B cell (primary cell): ENCODE results near the gene GALNT10. TPM values are rescaled to one million over a fixed set of nuclear protein-coding genes. Genes with fewer than 3 reads are reported as not detected.

Experiments
- ATAC-seq: fragments of 200-7000 bp; cut with Tn5 transposase; one replicate; pipeline ENCODE4 v1.10.0; 2021; ENCODE audit warnings: low read depth, mild to moderate bottlenecking, moderate number of reproducible peaks, moderate library complexity
- CTCF ChIA-PET: fragments of 350-600 bp; sonication (Branson Sonifier 250); formaldehyde crosslinking; loops from one replicate; lab custom pipeline; 2021; ENCODE audit warnings: antibody characterized with exemption, inconsistent platforms; lab: Charles Lee
- POLR2A ChIA-PET: fragments of 350-600 bp; sonication (Branson Sonifier 250); formaldehyde crosslinking; loops from one replicate; lab custom pipeline; 2021; ENCODE audit warnings: antibody characterized with exemption; lab: Charles Lee
- DNase-seq: peaks from one replicate; pipeline ENCODE4 v3.0.0; 2013
- H2AFZ ChIP-seq: 2 replicates; pipeline ENCODE4 v1.6.1; 2012; ENCODE audit warnings: mild to moderate bottlenecking, low read depth, low read length; ENCODE audit not compliant: insufficient read depth, poor library complexity, severe bottlenecking
- H3K27ac ChIP-seq, 2 donors: 1 replicate in 1 of 2; 2 replicates in 1 of 2; pipeline ENCODE4 v1.5.1; 2012 to 2013; ENCODE audit warnings: low read length in 2 of 2, mild to moderate bottlenecking in 2 of 2, moderate library complexity in 1 of 2
- H3K27me3 ChIP-seq, 4 experiments: fragments of 200-600 bp in 1 of 4; sonication (generic) in 1 of 4; replicated peaks in 1 of 4; 1 replicate in 2 of 4; 2 replicates in 2 of 4; pipeline versions ENCODE4 v1.6.1 to v1.7.0; 2013 to 2016; ENCODE audit warnings: low read length in 3 of 4, mild to moderate bottlenecking in 2 of 4, mixed read lengths in 1 of 4, moderate library complexity in 1 of 4; ENCODE audit not compliant: insufficient read depth in 4 of 4, control insufficient read depth in 3 of 4; ENCODE audit errors: control extremely low read depth in 1 of 4
- H3K36me3 ChIP-seq, 2 experiments: replicated peaks in 1 of 2; 1 replicate in 1 of 2; 2 replicates in 1 of 2; pipeline versions ENCODE4 v1.6.1 to v1.7.1; 2013; ENCODE audit warnings: low read length in 1 of 2; ENCODE audit not compliant: insufficient read depth in 2 of 2, control insufficient read depth in 1 of 2; ENCODE audit errors: control extremely low read depth in 1 of 2, extremely low read depth in 1 of 2
- H3K4me1 ChIP-seq, 2 donors: fragments of 200-600 bp in 1 of 2; sonication (generic) in 1 of 2; 1 replicate in 1 of 2; 2 replicates in 1 of 2; pipeline versions ENCODE4 v1.5.1 to v1.6.1; 2013 to 2017; ENCODE audit warnings: low read length in 2 of 2; ENCODE audit not compliant: control insufficient read depth in 2 of 2, insufficient read depth in 2 of 2
- H3K4me2 ChIP-seq: replicated peaks from 2 replicates; pipeline ENCODE3; 2012; ENCODE audit warnings: mild to moderate bottlenecking, low read depth, low read length; ENCODE audit not compliant: poor library complexity, severe bottlenecking
- H3K4me3 ChIP-seq, 5 experiments: fragments of 200-600 bp in 1 of 5; sonication (generic) in 1 of 5; 1 replicate in 3 of 5; 2 replicates in 2 of 5; pipeline versions ENCODE4 v1.5.1 to v1.7.0; 2011 to 2016; ENCODE audit warnings: low read length in 4 of 5, mild to moderate bottlenecking in 4 of 5, low read depth in 2 of 5, control low read depth in 1 of 5, moderate library complexity in 1 of 5; ENCODE audit not compliant: insufficient read depth in 1 of 5; ENCODE audit errors: control extremely low read depth in 1 of 5, extremely low read depth in 1 of 5
- H3K79me2 ChIP-seq: fragments of 200-600 bp; sonication (generic); one replicate; pipeline ENCODE4 v1.6.0; 2016; ENCODE audit warnings: low read length; ENCODE audit not compliant: control insufficient read depth, insufficient read depth
- H3K9ac ChIP-seq: fragments of 200-600 bp; sonication (generic); 2 replicates; pipeline ENCODE4 v1.6.1; 2017; ENCODE audit warnings: mild to moderate bottlenecking, low read length, moderate library complexity
- H3K9me3 ChIP-seq, 3 donors: one replicate each; pipeline versions ENCODE4 v1.6.1 to v1.7.1; 2013; ENCODE audit warnings: low read length in 2 of 3; ENCODE audit not compliant: control insufficient read depth in 2 of 3, insufficient read depth in 1 of 3; ENCODE audit errors: control extremely low read depth in 1 of 3
- H4K20me1 ChIP-seq: 2 replicates; pipeline ENCODE4 v1.6.0; 2012; ENCODE audit warnings: mild to moderate bottlenecking, low read length; ENCODE audit not compliant: insufficient read depth, control insufficient read depth, poor library complexity, severe bottlenecking
- H3K27ac Mint-ChIP-seq: one replicate; pipeline ENCODE4 v1.8.0; 2021; ENCODE audit warnings: mixed read lengths
- H3K27me3 Mint-ChIP-seq: one replicate; pipeline ENCODE4 v1.8.0; 2021; ENCODE audit warnings: mixed read lengths
- H3K4me1 Mint-ChIP-seq: one replicate; pipeline ENCODE4 v1.8.0; 2021; ENCODE audit warnings: mixed read lengths
- H3K4me3 Mint-ChIP-seq: one replicate; pipeline ENCODE4 v1.8.0; 2021; ENCODE audit warnings: mixed read lengths
- H3K9me3 Mint-ChIP-seq: one replicate; pipeline ENCODE4 v1.8.0; 2022; ENCODE audit warnings: mixed read lengths; ENCODE audit not compliant: insufficient read depth
- CTCF ChIP-seq: fragments of 200-600 bp; IDR thresholded peaks from one replicate; pipeline ENCODE4 v1.8.0; 2022; ENCODE audit warnings: antibody characterized with exemption, mild to moderate bottlenecking
- EZH2 ChIP-seq: IDR thresholded peaks from 2 replicates; pipeline ENCODE4 v1.6.1; 2012; ENCODE audit warnings: borderline replicate concordance, low read depth, mild to moderate bottlenecking, moderate library complexity, low read length; ENCODE audit not compliant: insufficient read depth, poor library complexity, severe bottlenecking
- WGBS: methylation state at CpG from one replicate; pipeline ENCODE4 v1.1.5; 2013; ENCODE audit warnings: missing lambda C conversion rate; ENCODE audit not compliant: insufficient coverage; 5-methylcytosine and 5-hydroxymethylcytosine counted together
- intact Hi-C: fragments of 100-400 bp; cut with micrococcal nuclease; formaldehyde crosslinking; loops from one replicate; pipeline ENCODE4 v1.10.0; 2022
- polyA plus RNA-seq: library from polyadenylated mRNA; depleted of rRNA; stranded (reverse); fragments of >200 nt; gene quantifications from 2 replicates; pipeline ENCODE4 v1.2.3, GENCODE V29; 2012
- total RNA-seq, 2 donors: library from RNA; stranded (reverse); fragments of 120-200 nt in 1 of 2; gene quantifications; 1 replicate in 1 of 2; 2 replicates in 1 of 2; pipeline versions ENCODE4 v1.2.3 to v1.2.4, GENCODE V29; 2013 to 2022

The GALNT10 gene
- total and polyA plus RNA-seq, 2 donors (not counting 1 experiment from before 2014, with no cell fraction given): 27.7 to 42.8 TPM

- Histone ChIP-seq H3K9ac (no peak overlapping the region), H2AFZ (no peak overlapping the region), H3K4me1 (no peaks in the 10 kb centered on the region), H3K4me3 (no peak overlapping the region), H3K4me2 (no peak overlapping the region), H3K27ac (no peak overlapping the region), H3K27me3 (no peaks in the 10 kb centered on the region), H3K9me3 (no peaks in the 10 kb centered on the region), H4K20me1 (no peaks in the 10 kb centered on the region), H3K79me2 (peaks cover 5% of the 10 kb centered on the region), H3K36me3 (peaks cover 4 to 16% of the 10 kb centered on the region in 2 experiments)
- intact Hi-C loops: no loop called here
- Mint-ChIP-seq H3K27ac (no peak overlapping the region), H3K27me3 (no peaks in the 10 kb centered on the region), H3K4me3 (no peak overlapping the region), H3K9me3 (no peaks in the 10 kb centered on the region), H3K4me1 (peaks cover 7% of the 10 kb centered on the region)
- ATAC-seq: no peak
- ChIA-PET CTCF (no interaction called here), POLR2A (no interaction called here)
- TF ChIP-seq EZH2 (no peak), CTCF (no peak)
- no peak for DNase-seq
- WGBS: 89% methylated on average over 3 of the region's 5 CpGs
These were observed 153.9 kb downstream of the GALNT10 start for GRCh38 chr5:154344461-154344860.

GRCh38 chr5:154345255-154345952, 154.9 kb downstream of the GALNT10 start:
- Histone ChIP-seq H3K4me1 (no peaks in the 10 kb centered on the region), H3K27ac (no peak overlapping the region), H3K79me2 (peaks cover 5% of the 10 kb centered on the region), H2AFZ (no peak overlapping the region), H4K20me1 (no peaks in the 10 kb centered on the region), H3K36me3 (peaks cover 3 to 13% of the 10 kb centered on the region in 2 experiments), H3K4me3 (no peak overlapping the region), H3K9ac (no peak overlapping the region), H3K27me3 (no peaks in the 10 kb centered on the region), H3K4me2 (no peak overlapping the region), H3K9me3 (no peaks in the 10 kb centered on the region)
- Mint-ChIP-seq H3K4me1 (peaks cover 7% of the 10 kb centered on the region), H3K9me3 (no peaks in the 10 kb centered on the region), H3K4me3 (no peak overlapping the region), H3K27ac (no peak overlapping the region), H3K27me3 (no peaks in the 10 kb centered on the region)
- DNase-seq (no peak), ATAC-seq (no peak)
- ChIA-PET CTCF (no interaction called here), POLR2A (no interaction called here)
- intact Hi-C loops: no loop called here
- TF ChIP-seq CTCF: no peak
- no CpG with 5 or more reads among the region's 5 CpGs for WGBS
